RPMI7951 (cell line): ENCODE data around the gene ACTBL2. TPM values are rescaled to one million over a fixed set of nuclear protein-coding genes. Genes with fewer than 3 reads are reported as not detected.
"Not testable (repeated sequence)": the region's sequence is repeated elsewhere in the genome, so short reads cannot be mapped to it uniquely, and the experiment has no call there.

Source experiments
- DNase-seq: peaks from one replicate; pipeline ENCODE4 v3.0.0-alpha.2; 2012; ENCODE audit warnings: low read depth
- total RNA-seq: library from RNA; depleted of rRNA; stranded (reverse); fragments of >200 nt; shearing (Covaris generic); gene quantifications from 2 replicates; pipeline ENCODE4 v1.2.3, GENCODE V29; 2014

ACTBL2 gene
- total RNA-seq, 1 experiment from 2014 or later = 0.24 TPM

DNA sequence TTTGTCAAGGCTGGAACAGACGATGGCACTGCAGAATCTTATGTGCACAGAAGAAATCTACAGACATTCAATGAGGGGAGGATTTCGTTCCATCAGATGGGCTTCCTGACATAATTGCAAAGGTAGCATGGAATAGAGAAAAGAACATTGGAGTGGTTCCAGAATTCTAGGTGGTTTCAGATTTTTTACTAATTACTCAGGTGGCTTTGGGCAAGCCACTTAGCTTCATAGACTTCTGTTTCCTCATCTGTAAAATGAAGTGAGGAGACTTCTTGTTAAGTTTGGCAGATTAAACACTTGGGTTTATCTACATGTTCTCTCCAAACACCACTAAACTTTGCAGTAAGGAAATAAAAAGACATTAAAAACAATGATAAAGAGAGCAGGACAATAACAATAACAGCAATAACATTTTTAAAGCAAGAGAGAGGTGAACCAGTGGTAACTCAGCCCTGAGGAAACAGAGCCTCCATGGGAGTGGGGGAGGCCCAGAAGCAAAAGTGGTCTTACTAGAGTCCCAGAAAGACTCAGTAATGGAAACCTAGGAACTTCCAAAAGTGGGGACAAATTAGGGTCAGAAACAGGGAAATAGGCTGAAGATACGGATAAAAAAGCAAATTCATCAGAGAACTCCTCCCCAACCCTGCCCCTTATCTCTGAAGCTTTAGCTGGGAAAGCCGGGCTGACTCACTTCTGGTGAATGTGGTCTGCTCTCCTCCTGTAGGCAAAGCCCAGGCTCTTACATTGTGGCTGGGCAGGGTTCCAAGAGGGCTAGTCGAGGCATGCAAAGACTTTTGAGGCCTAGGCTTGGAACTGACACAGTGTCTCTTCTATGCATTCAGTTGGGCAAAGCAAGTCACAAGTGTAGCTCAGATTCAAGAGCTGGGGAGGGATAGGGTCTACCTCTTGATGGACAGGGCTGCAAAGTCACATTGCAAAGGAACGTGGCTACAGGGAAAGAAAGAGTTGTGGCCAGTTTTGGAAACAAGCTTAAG, 11.8 kb upstream of the ACTBL2 start:
- peak; percentile 97 for DNase-seq

GRCh38 chr5:57493034-57493433, 10.4 kb upstream of the ACTBL2 start:
- DNase-seq = no peak

DNA sequence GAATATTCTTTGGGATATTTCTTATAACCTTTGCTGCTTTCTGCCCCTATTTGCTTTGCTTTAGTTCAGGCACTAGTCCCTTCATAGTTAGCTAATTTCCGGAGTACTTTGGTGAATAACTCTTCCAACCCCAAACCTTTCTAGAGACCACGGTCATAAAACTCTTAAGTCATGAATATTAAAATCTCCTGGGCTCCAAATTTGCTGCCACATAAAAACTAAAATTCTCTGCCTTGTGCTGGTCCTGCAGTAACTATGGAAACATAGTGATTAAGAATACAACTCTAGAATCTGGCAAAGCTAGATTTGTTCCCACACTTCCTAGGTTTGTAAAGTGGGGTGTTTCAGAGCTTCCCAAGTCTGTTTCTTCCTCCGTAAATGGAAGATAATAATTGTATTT, 10.0 kb upstream of the ACTBL2 start:
- DNase-seq = no peak

GRCh38 chr5:57491369-57491965, 8.9 kb upstream of the ACTBL2 start:
- DNase-seq = no peak

DNA sequence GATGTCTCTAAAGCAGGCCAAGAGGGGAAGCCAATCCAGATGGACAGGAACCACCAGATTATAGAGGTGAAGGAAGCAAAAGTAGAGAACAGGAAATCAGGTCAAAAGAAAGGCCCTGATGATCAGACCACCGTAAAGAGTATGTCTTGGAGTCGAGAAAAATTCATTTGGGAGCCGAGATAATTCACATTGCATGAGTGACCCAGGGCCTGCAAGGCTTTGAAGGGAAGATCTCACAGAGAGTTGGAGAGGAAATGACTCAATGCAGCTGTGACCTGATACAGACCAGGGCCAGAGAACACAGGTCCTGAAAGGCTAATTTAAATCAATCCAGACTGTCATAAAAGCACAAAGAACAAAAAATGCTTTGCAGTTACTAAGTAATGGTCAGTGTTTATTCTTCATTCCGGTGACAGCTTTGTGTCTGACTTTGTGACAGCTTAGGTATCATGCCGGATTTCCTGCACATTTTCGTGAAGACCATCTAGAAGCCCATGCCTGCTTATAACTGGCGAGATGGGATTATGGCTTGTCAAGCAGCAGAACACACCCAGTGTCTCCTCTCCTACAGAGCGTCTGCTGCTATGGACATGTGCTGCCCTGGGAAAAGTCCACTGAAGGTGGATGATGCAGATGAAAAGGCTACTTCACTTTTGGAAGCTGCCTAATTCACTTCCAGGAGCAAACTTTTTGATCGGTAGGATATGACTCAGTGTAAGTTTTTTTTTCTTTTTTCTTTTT, 5.8 kb upstream of the ACTBL2 start:
- DNase-seq = peak; percentile 90

DNA sequence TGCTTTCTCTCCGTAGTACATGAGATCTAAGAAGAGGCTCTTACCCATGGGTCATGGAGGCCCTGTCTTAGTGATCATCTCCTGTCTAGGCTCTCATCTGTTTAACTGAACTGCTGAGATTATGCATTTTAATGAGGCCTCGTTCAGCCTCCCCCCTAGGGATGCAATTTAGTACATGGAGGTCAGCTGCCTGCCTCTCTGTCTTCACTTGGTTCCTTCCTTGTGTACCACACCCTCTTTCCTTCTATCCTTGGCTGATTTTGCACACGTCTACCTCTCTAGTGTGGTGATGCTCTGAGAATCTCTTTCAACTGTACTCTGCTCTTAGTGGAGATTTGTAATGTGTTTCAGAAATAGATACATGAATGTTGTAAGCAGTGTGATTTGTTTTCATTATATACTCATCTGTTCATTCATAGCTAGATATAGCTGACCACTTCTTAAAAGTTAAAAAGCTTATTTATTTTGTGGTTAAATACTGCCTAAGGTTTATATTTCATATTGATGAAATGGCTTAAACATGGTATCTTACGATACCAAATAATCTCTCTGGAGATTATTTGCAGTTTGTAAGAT, 3.5 kb upstream of the ACTBL2 start:
- DNase-seq = no peak

GRCh38 chr5:57478826-57479225, 3.8 kb downstream of the ACTBL2 start:
- no peak for DNase-seq

GRCh38 chr5:57476601-57477056, 6.0 kb downstream of the ACTBL2 start:
- no peak for DNase-seq

- DNase-seq = no peak
These were observed 12.3 kb downstream of the ACTBL2 start for GRCh38 chr5:57470339-57470738.

GRCh38 chr5:57468481-57469163, 14.0 kb downstream of the ACTBL2 start:
- DNase-seq = peak; percentile 44

- DNase-seq = peak; percentile 79
These were observed 16.1 kb downstream of the ACTBL2 start for GRCh38 chr5:57466544-57466943.

DNA sequence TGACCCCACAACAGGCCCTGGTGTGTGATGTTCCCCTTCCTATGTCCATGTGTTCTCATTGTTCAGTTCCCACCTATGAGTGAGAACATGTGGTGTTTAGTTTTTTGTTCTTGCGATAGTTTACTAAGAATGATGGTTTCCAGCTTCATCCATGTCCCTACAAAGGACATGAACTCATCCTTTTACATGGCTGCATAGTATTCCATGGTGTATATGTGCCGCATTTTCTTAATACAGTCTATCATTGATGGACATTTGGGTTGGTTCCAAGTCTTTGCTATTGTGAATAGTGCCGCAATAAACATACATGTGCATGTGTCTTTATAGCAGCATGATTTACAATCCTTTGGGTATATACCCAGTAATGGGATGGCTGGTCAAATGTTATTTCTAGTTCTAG, 22.6 kb downstream of the ACTBL2 start:
- DNase-seq = not testable (repeated sequence)

GRCh38 chr5:57458443-57458842, 24.2 kb downstream of the ACTBL2 start:
- DNase-seq = no peak

DNA sequence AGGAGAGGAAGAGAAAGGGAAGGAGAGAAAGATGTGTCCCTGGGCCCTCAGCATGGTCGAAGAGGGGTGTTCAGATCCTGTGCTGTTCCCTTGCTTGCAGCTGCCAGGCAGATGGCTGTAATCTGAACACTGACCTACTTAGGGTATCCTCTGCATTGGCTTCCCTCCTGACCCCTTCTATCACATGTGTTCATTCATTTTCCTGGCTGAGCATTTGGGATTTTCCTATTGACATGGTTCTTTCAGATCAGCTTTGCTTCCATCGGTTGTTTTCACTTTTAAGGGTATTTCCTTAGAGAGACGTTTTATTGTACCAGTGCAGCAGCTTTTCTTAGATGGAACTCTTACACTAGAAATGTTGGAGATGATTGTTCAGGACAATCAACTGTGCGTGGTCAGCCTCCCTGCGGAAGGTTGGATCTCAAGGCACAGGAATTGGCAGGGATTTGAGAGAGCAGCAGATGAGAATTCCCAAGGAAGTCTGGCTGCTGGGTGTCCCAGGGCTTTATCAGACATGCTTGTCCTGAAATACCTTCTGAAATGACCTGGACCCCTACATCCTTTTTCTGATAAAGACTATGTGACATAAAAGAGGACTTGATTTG, 26.0 kb downstream of the ACTBL2 start:
- no peak for DNase-seq

GRCh38 chr5:57455511-57456455, 26.8 kb downstream of the ACTBL2 start:
- DNase-seq = peak; percentile 45

- no peak for DNase-seq
These were observed 27.7 kb downstream of the ACTBL2 start for GRCh38 chr5:57454896-57455295.

- DNase-seq = no peak
These were observed 28.9 kb downstream of the ACTBL2 start for GRCh38 chr5:57453728-57454127.

DNA sequence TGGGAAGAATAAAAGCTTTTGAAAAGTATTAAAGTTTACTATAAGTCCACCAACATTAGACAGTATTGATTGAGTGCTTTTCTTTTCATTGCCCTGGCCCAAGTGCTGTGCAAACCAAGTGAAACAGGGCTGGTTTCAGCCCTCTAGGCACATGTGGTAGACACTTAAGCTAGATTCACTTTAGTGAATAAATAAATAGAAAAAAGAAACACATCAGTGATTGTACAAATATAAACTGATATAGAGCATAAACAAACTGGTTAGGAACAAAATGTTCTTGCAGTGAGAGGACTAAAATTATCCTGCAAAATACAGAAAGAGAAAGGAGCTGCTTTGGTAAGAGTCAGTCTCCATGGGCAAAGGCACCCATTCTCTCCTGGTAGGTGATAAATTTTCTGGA, 29.7 kb downstream of the ACTBL2 start:
- DNase-seq = no peak

- DNase-seq = no peak
These were observed 31.4 kb downstream of the ACTBL2 start for GRCh38 chr5:57450991-57451876.
